H9 (cell line): Measurements from ENCODE around the gene SPRR2B. TPM values are rescaled to one million over a fixed set of nuclear protein-coding genes. Genes with fewer than 3 reads are reported as not detected.

Experiments used
- DNase-seq: peaks from one replicate; pipeline ENCODE4 v3.0.0-alpha.2; 2017
- H2AFZ ChIP-seq: one replicate; pipeline ENCODE4 v1.6.1; 2013; ENCODE audit warnings: mild to moderate bottlenecking, low read length, control low read depth, moderate library complexity
- H2AK5ac ChIP-seq: 2 replicates; pipeline ENCODE4 v1.6.1; 2013; ENCODE audit warnings: low read length, control low read depth, mixed read lengths; ENCODE audit not compliant: insufficient read length
- H2BK120ac ChIP-seq: one replicate; pipeline ENCODE4 v1.6.1; 2013; ENCODE audit warnings: low read depth, mild to moderate bottlenecking, low read length, control low read depth, inconsistent platforms; ENCODE audit not compliant: poor library complexity, severe bottlenecking
- H2BK12ac ChIP-seq: 2 replicates; pipeline ENCODE4 v1.6.1; 2013; ENCODE audit warnings: low read length, control low read depth, mixed read lengths, low read depth; ENCODE audit not compliant: insufficient read length
- H2BK15ac ChIP-seq: 2 replicates; pipeline ENCODE4 v1.6.1; 2013; ENCODE audit warnings: low read depth, low read length, control low read depth
- H2BK20ac ChIP-seq: one replicate; pipeline ENCODE4 v1.6.1; 2013; ENCODE audit warnings: low read depth, mild to moderate bottlenecking, low read length, control low read depth, inconsistent platforms; ENCODE audit not compliant: poor library complexity, severe bottlenecking
- H2BK5ac ChIP-seq: 2 replicates; pipeline ENCODE4 v1.6.1; 2013; ENCODE audit warnings: low read length, control low read depth, mixed read lengths; ENCODE audit not compliant: insufficient read length
- H3K14ac ChIP-seq: 2 replicates; pipeline ENCODE4 v1.6.1; 2013; ENCODE audit warnings: low read length, control low read depth; ENCODE audit not compliant: insufficient read depth
- H3K18ac ChIP-seq: 2 replicates; pipeline ENCODE4 v1.6.1; 2013; ENCODE audit warnings: low read depth, mild to moderate bottlenecking, mixed read lengths, low read length, control low read depth; ENCODE audit not compliant: insufficient read length
- H3K23ac ChIP-seq: 2 replicates; pipeline ENCODE4 v1.6.1; 2013; ENCODE audit warnings: low read length, control low read depth, mixed read lengths, low read depth; ENCODE audit not compliant: insufficient read length
- H3K23me2 ChIP-seq: 2 replicates; pipeline ENCODE4 v1.6.1; 2013; ENCODE audit warnings: low read depth, mild to moderate bottlenecking, mixed read lengths, low read length, control low read depth; ENCODE audit not compliant: insufficient read length, poor library complexity, severe bottlenecking
- H3K27ac ChIP-seq: 2 replicates; pipeline ENCODE4 v1.5.1; 2013; ENCODE audit warnings: low read length, control low read depth, mixed read lengths, low read depth; ENCODE audit not compliant: insufficient read length
- H3K27me3 ChIP-seq: 2 replicates; pipeline ENCODE4 v1.6.1; 2013; ENCODE audit warnings: low read length, control low read depth, inconsistent platforms; ENCODE audit not compliant: insufficient read depth
- H3K4ac ChIP-seq: 2 replicates; pipeline ENCODE4 v1.6.1; 2013; ENCODE audit warnings: low read depth, mild to moderate bottlenecking, control low read depth, inconsistent platforms, low read length, moderate library complexity
- H3K4me1 ChIP-seq: 2 replicates; pipeline ENCODE4 v1.6.1; 2013; ENCODE audit warnings: low read length, control low read depth, inconsistent platforms; ENCODE audit not compliant: insufficient read depth
- H3K4me2 ChIP-seq: 2 replicates; pipeline ENCODE4 v1.6.1; 2013; ENCODE audit warnings: low read length, control low read depth, mixed read lengths; ENCODE audit not compliant: insufficient read length, insufficient read depth
- H3K56ac ChIP-seq: 2 replicates; pipeline ENCODE4 v1.6.1; 2013; ENCODE audit warnings: low read depth, mild to moderate bottlenecking, mixed read lengths, low read length, control low read depth; ENCODE audit not compliant: insufficient read length
- H3K79me1 ChIP-seq: 2 replicates; pipeline ENCODE4 v1.6.1; 2013; ENCODE audit warnings: low read depth, mild to moderate bottlenecking, moderate library complexity, low read length, control low read depth, inconsistent platforms; ENCODE audit not compliant: insufficient read depth, poor library complexity, severe bottlenecking
- H3K79me2 ChIP-seq: 2 replicates; pipeline ENCODE4 v1.6.1; 2013; ENCODE audit warnings: low read length, control low read depth, inconsistent platforms; ENCODE audit not compliant: insufficient read depth
- H3K9ac ChIP-seq: 2 replicates; pipeline ENCODE4 v1.6.1; 2013; ENCODE audit warnings: low read length, control low read depth, mixed read lengths; ENCODE audit not compliant: insufficient read length; ENCODE audit errors: extremely low read depth
- H3K9me3 ChIP-seq: one replicate; pipeline ENCODE4 v1.6.1; 2013; ENCODE audit warnings: low read depth, low read length, inconsistent platforms; ENCODE audit not compliant: control insufficient read depth
- H3T11ph ChIP-seq: one replicate; pipeline ENCODE4 v1.6.1; 2013; ENCODE audit warnings: mild to moderate bottlenecking, low read length, control low read depth, inconsistent platforms
- H4K20me1 ChIP-seq: one replicate; pipeline ENCODE4 v1.6.1; 2013; ENCODE audit not compliant: control insufficient read depth, insufficient read length, insufficient read depth
- H4K5ac ChIP-seq: 2 replicates; pipeline ENCODE4 v1.6.1; 2013; ENCODE audit warnings: low read depth, mild to moderate bottlenecking, mixed read lengths, low read length, control low read depth; ENCODE audit not compliant: insufficient read length
- H4K8ac ChIP-seq: replicated peaks from 2 replicates; pipeline ENCODE4 v1.6.1; 2013; ENCODE audit warnings: low read length, control low read depth, mixed read lengths, low read depth; ENCODE audit not compliant: insufficient read length
- H4K91ac ChIP-seq: 2 replicates; pipeline ENCODE4 v1.6.1; 2013; ENCODE audit warnings: low read depth, mild to moderate bottlenecking, moderate library complexity, mixed read lengths, low read length, control low read depth; ENCODE audit not compliant: insufficient read length
- H3K27ac Mint-ChIP-seq, 3 experiments: 2 replicates in 2 of 3; 3 replicates in 1 of 3; pipeline ENCODE4 v1.8.0; 2020 to 2021; ENCODE audit warnings: mixed read lengths in 3 of 3, mild to moderate bottlenecking in 1 of 3, moderate library complexity in 1 of 3
- H3K27me3 Mint-ChIP-seq: 2 replicates; pipeline ENCODE4 v1.8.0; 2021; ENCODE audit warnings: low read depth, mild to moderate bottlenecking, moderate library complexity, mixed read lengths
- H3K36me3 Mint-ChIP-seq, 3 experiments: 2 replicates in 2 of 3; 3 replicates in 1 of 3; pipeline ENCODE4 v1.8.0; 2020 to 2021; ENCODE audit warnings: low read depth in 3 of 3, mixed read lengths in 3 of 3; ENCODE audit not compliant: insufficient read depth in 1 of 3
- H3K4me1 Mint-ChIP-seq, 2 experiments: 2 replicates each; pipeline ENCODE4 v1.8.0; 2020; ENCODE audit warnings: mixed read lengths in 2 of 2
- H3K4me3 Mint-ChIP-seq, 2 experiments: 2 replicates in 1 of 2; 3 replicates in 1 of 2; pipeline ENCODE4 v1.8.0; 2020 to 2021; ENCODE audit warnings: mild to moderate bottlenecking in 2 of 2, mixed read lengths in 2 of 2, moderate library complexity in 1 of 2
- H3K9me3 Mint-ChIP-seq, 2 experiments: 2 replicates in 1 of 2; 3 replicates in 1 of 2; pipeline ENCODE4 v1.8.0; 2020; ENCODE audit warnings: mild to moderate bottlenecking in 2 of 2, mixed read lengths in 2 of 2, moderate library complexity in 1 of 2
- CTCF ChIP-seq: fragments of 200-600 bp; sonication (generic); conservative IDR thresholded peaks from 3 replicates; pipeline ENCODE4 v1.8.0; 2021; ENCODE audit warnings: antibody characterized with exemption, mild to moderate bottlenecking
- WGBS: extraction: QIAGEN DNeasy Blood & Tissue Kit; methylation state at CpG from one replicate; pipeline ENCODE4 v1.1.7; 2013; ENCODE audit warnings: missing lambda C conversion rate, low lambda C conversion rate, mixed read lengths; ENCODE audit not compliant: insufficient read length; ENCODE audit errors: extremely low coverage; 5-methylcytosine and 5-hydroxymethylcytosine counted together
- total RNA-seq: library from RNA; stranded (reverse); gene quantifications from 2 replicates; pipeline ENCODE4 v1.2.1, GENCODE V29; 2021

Gene SPRR2B
- total RNA-seq, 1 experiment from 2014 or later = not detected

GRCh38 chr1:153025797-153026196, 45.6 kb downstream of the SPRR2B start:
- Histone ChIP-seq H3K4me1 (peaks cover 4% of the 10 kb centered on the region; the same call in 1 of the 2 replicates), H3K18ac (no peak overlapping the region), H2AK5ac (no peak overlapping the region), H3K56ac (no peak overlapping the region), H2BK12ac (no peak overlapping the region), H4K91ac (no peak overlapping the region), H4K5ac (no peak overlapping the region), H3K79me1 (no peaks in the 10 kb centered on the region), H3K27ac (no peak overlapping the region), H3K23me2 (no peaks in the 10 kb centered on the region), H3K79me2 (no peaks in the 10 kb centered on the region), H2BK20ac (no peak overlapping the region), H3K9me3 (no peaks in the 10 kb centered on the region), H3K27me3 (no peaks in the 10 kb centered on the region), H2BK120ac (no peak overlapping the region), H3K14ac (no peak overlapping the region), H4K8ac (no peak overlapping the region), H3K4me2 (no peak overlapping the region), H2AFZ (no peak overlapping the region), H3K4ac (no peak overlapping the region), H4K20me1 (no peaks in the 10 kb centered on the region), H3K23ac (no peak overlapping the region), H3T11ph (no peak overlapping the region), H3K9ac (no peak overlapping the region), H2BK5ac (no peak overlapping the region), H2BK15ac (no peak overlapping the region)
- no peak for TF ChIP-seq CTCF
- no peaks in the 10 kb centered on the region; a peak in 1 of 7 replicates for H3K36me3 Mint-ChIP-seq
- H3K4me1 Mint-ChIP-seq = peaks cover 11 to 23% of the 10 kb centered on the region in 2 experiments
- H3K4me3 Mint-ChIP-seq = no peak overlapping the region
- no peak overlapping the region for H3K27ac Mint-ChIP-seq
- no CpG with 5 or more reads among the region's 1 CpG for WGBS
- no peak for DNase-seq
- H3K27me3 Mint-ChIP-seq = no peaks in the 10 kb centered on the region
- peaks cover 0 to 3% of the 10 kb centered on the region in 2 experiments; a peak in 3 of 5 replicates for H3K9me3 Mint-ChIP-seq
